HEK293 (cell line): ENCODE data around the gene GZMB.

Source experiments
- CTCF ChIA-PET: fragments of 350-600 bp; formaldehyde crosslinking; extraction: SDS; loops from one replicate; lab custom pipeline; 2021; ENCODE audit warnings: antibody characterized with exemption; lab: Yijun Ruan, JAX
- POLR2A ChIA-PET: fragments of 300-600 bp; formaldehyde crosslinking; extraction: SDS; loops from one replicate; lab custom pipeline; 2020; ENCODE audit warnings: antibody characterized with exemption, inconsistent platforms; lab: Yijun Ruan, JAX
- H3K27ac ChIP-seq: fragments of 200-500 bp; sonication (Bioruptor generic); 2 replicates; pipeline ENCODE4 v1.5.1; 2014; ENCODE audit warnings: low read depth, low read length, control low read depth, inconsistent platforms; ENCODE audit errors: extremely low read depth
- H3K36me3 ChIP-seq, 2 experiments: fragments of 200-500 bp in 1 of 2; sonication (Bioruptor generic) in 1 of 2; 1 replicate in 1 of 2; 2 replicates in 1 of 2; pipeline ENCODE4 v1.5.1; 2014 to 2017; ENCODE audit warnings: inconsistent platforms in 2 of 2, low read length in 2 of 2; ENCODE audit not compliant: control insufficient read depth in 2 of 2, insufficient read depth in 1 of 2
- H3K4me1 ChIP-seq: fragments of 200-500 bp; sonication (Bioruptor generic); 2 replicates; pipeline ENCODE4 v1.5.1; 2014; ENCODE audit warnings: mild to moderate bottlenecking, low read length, inconsistent platforms; ENCODE audit not compliant: control insufficient read depth, insufficient read depth
- H3K4me3 ChIP-seq: 2 replicates; pipeline ENCODE4 v1.5.1; 2011; ENCODE audit warnings: low read depth, mild to moderate bottlenecking, control low read depth, low read length, moderate library complexity
- H3K9me3 ChIP-seq: fragments of 200-500 bp; sonication (Bioruptor generic); 2 replicates; pipeline ENCODE4 v1.5.1; 2014; ENCODE audit warnings: low read depth, low read length, inconsistent platforms; ENCODE audit not compliant: control insufficient read depth, insufficient read depth
- BCL11A ChIP-seq: fragments of 450-650 bp; formaldehyde crosslinking; IDR thresholded peaks from 2 replicates; pipeline ENCODE4 v1.5.1; 2016; ENCODE audit warnings: low read depth, missing biosample characterization, missing genetic modification characterization
- EGR2 ChIP-seq: fragments of 450-650 bp; formaldehyde crosslinking; IDR thresholded peaks from 2 replicates; pipeline ENCODE4 v1.5.1; 2016; ENCODE audit warnings: low read depth, missing biosample characterization, missing genetic modification characterization
- GFI1B ChIP-seq: fragments of 450-650 bp; formaldehyde crosslinking; IDR thresholded peaks from 2 replicates; pipeline ENCODE4 v1.5.1; 2016; ENCODE audit warnings: missing biosample characterization, missing genetic modification characterization
- HOXC10 ChIP-seq: sonication (generic); formaldehyde crosslinking; IDR thresholded peaks from 2 replicates; pipeline ENCODE4 v1.8.1; 2023; ENCODE audit warnings: mild to moderate bottlenecking, missing genetic modification reagents
- HOXD13 ChIP-seq: sonication (generic); formaldehyde crosslinking; IDR thresholded peaks from 2 replicates; pipeline ENCODE4 v1.8.0; 2022; ENCODE audit warnings: missing genetic modification reagents, borderline replicate concordance
- IKZF3 ChIP-seq: fragments of 450-650 bp; IDR thresholded peaks from 2 replicates; pipeline ENCODE4 v1.5.0; 2018; ENCODE audit warnings: missing biosample characterization, mild to moderate bottlenecking, missing genetic modification characterization, moderate library complexity
- KLF10 ChIP-seq: fragments of 450-650 bp; IDR thresholded peaks from 2 replicates; pipeline ENCODE4 v1.5.1; 2018; ENCODE audit warnings: missing biosample characterization, mild to moderate bottlenecking, missing genetic modification characterization
- KLF8 ChIP-seq: fragments of 450-650 bp; formaldehyde crosslinking; IDR thresholded peaks from 2 replicates; pipeline ENCODE4 v1.5.1; 2016; ENCODE audit warnings: missing biosample characterization, missing genetic modification characterization
- SP2 ChIP-seq: fragments of 450-650 bp; formaldehyde crosslinking; IDR thresholded peaks from 2 replicates; pipeline ENCODE4 v1.5.1; 2016; ENCODE audit warnings: missing biosample characterization, missing genetic modification characterization
- SP7 ChIP-seq: fragments of 450-650 bp; formaldehyde crosslinking; IDR thresholded peaks from 2 replicates; pipeline ENCODE4 v1.5.1; 2016; ENCODE audit warnings: missing biosample characterization, missing genetic modification characterization
- YY1 ChIP-seq: fragments of 450-650 bp; formaldehyde crosslinking; IDR thresholded peaks from 2 replicates; pipeline ENCODE4 v1.5.1; 2018; ENCODE audit warnings: missing biosample characterization, missing genetic modification characterization
- ZFHX2 ChIP-seq: fragments of 450-650 bp; formaldehyde crosslinking; conservative IDR thresholded peaks from 2 replicates; pipeline ENCODE4 v1.5.1; 2016; ENCODE audit warnings: missing biosample characterization, missing genetic modification characterization
- ZFP3 ChIP-seq: fragments of 450-650 bp; formaldehyde crosslinking; IDR thresholded peaks from 2 replicates; pipeline ENCODE4 v1.5.1; 2016; ENCODE audit warnings: low read depth, missing biosample characterization, missing genetic modification characterization
- ZFP41 ChIP-seq: fragments of 450-650 bp; formaldehyde crosslinking; IDR thresholded peaks from 2 replicates; pipeline ENCODE4 v1.5.1; 2016; ENCODE audit warnings: missing biosample characterization, missing genetic modification characterization, borderline replicate concordance
- ZNF121 ChIP-seq: fragments of 450-650 bp; formaldehyde crosslinking; IDR thresholded peaks from 2 replicates; pipeline ENCODE4 v1.5.1; 2016; ENCODE audit warnings: missing biosample characterization, missing genetic modification characterization
- ZNF146 ChIP-seq: fragments of 450-650 bp; formaldehyde crosslinking; IDR thresholded peaks from 2 replicates; pipeline ENCODE4 v1.5.1; 2016; ENCODE audit warnings: missing biosample characterization, missing genetic modification characterization
- ZNF174 ChIP-seq: fragments of 450-650 bp; formaldehyde crosslinking; IDR thresholded peaks from 2 replicates; pipeline ENCODE4 v1.5.0; 2017; ENCODE audit warnings: missing biosample characterization, mild to moderate bottlenecking, missing genetic modification characterization
- ZNF24 ChIP-seq: fragments of 450-650 bp; formaldehyde crosslinking; IDR thresholded peaks from 2 replicates; pipeline ENCODE4 v1.5.1; 2016; ENCODE audit warnings: missing biosample characterization, missing genetic modification characterization
- ZNF354C ChIP-seq: fragments of 450-650 bp; formaldehyde crosslinking; IDR thresholded peaks from 2 replicates; pipeline ENCODE4 v1.5.1; 2016; ENCODE audit warnings: missing biosample characterization, missing genetic modification characterization, low read depth, borderline replicate concordance
- ZNF501 ChIP-seq: fragments of 450-650 bp; formaldehyde crosslinking; IDR thresholded peaks from 2 replicates; pipeline ENCODE4 v1.5.1; 2016; ENCODE audit warnings: missing biosample characterization, missing genetic modification characterization
- ZNF560 ChIP-seq: fragments of 450-650 bp; formaldehyde crosslinking; IDR thresholded peaks from 2 replicates; pipeline ENCODE4 v1.5.1; 2017; ENCODE audit warnings: missing biosample characterization, missing genetic modification characterization, borderline replicate concordance
- ZNF626 ChIP-seq: fragments of 450-650 bp; sonication (Bioruptor Pico); formaldehyde crosslinking; IDR thresholded peaks from 2 replicates; pipeline ENCODE4 v1.5.1; 2018; ENCODE audit warnings: missing biosample characterization, missing genetic modification characterization, inconsistent platforms
- ZNF658 ChIP-seq: fragments of 450-650 bp; formaldehyde crosslinking; IDR thresholded peaks from 2 replicates; pipeline ENCODE4; 2016; ENCODE audit warnings: missing biosample characterization, missing genetic modification characterization
- ZNF768 ChIP-seq: fragments of 450-650 bp; formaldehyde crosslinking; IDR thresholded peaks from 2 replicates; pipeline ENCODE4 v1.5.1; 2018; ENCODE audit warnings: missing biosample characterization, mild to moderate bottlenecking, missing genetic modification characterization
- ZNF792 ChIP-seq: fragments of 450-650 bp; formaldehyde crosslinking; IDR thresholded peaks from 2 replicates; pipeline ENCODE4 v1.5.1; 2016; ENCODE audit warnings: missing biosample characterization, missing genetic modification characterization
- ZXDB ChIP-seq: fragments of 450-650 bp; formaldehyde crosslinking; IDR thresholded peaks from 2 replicates; pipeline ENCODE4 v1.5.1; 2016; ENCODE audit warnings: missing biosample characterization, missing genetic modification characterization
- TF ChIP-seq, protein P1 (sequence below): fragments of 450-650 bp; formaldehyde crosslinking; IDR thresholded peaks from 2 replicates; pipeline ENCODE4 v1.5.1; 2016; ENCODE audit warnings: missing biosample characterization, missing genetic modification characterization
- TF ChIP-seq, protein P2 (sequence below): fragments of 450-650 bp; formaldehyde crosslinking; IDR thresholded peaks from 2 replicates; pipeline ENCODE4 v1.5.1; 2016; ENCODE audit warnings: missing biosample characterization, missing genetic modification characterization
- TF ChIP-seq, protein P3 (sequence below): fragments of 450-650 bp; formaldehyde crosslinking; IDR thresholded peaks from 2 replicates; pipeline ENCODE4 v1.5.1; 2016; ENCODE audit warnings: missing biosample characterization, missing genetic modification characterization

GZMB gene

DNA sequence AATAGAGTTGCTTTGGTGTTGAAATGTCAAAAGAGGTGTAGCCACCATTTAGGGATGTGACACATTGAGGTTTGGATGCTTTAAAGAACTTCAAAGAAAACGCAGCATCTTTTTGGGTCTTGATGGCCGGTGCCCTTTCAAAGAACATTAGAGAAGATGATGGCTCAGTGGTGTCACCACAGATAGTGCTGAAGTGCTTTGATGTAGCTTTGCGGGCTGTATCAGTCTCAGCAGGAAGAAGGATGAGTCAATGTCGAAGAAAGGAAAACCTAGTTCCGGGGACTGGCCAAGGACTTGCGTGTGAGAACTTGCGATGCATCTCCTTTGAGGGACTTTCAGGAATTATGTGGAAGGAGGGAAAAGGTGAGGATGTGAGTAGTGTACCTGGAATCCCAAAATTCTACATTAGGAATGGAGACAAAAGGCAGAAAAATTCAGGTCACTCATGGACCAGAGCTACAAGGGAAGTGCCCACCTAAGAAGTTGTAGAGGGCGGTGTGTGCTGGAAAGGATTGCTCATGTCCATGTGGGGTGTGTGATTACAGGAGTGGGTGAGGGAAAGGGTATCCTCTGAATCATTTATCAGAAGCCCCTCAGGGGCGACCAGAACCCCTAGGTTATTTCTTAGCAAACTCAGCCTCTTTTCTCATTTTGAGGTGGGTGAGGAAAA, 39.7 kb upstream of the GZMB start:
- no peaks in the 10 kb centered on the region for H3K36me3 ChIP-seq
- H3K27ac ChIP-seq, result no peak overlapping the region
- H3K4me3 ChIP-seq, result no peak overlapping the region
- H3K9me3 ChIP-seq, result no peaks in the 10 kb centered on the region
- TF ChIP-seq SP2 (tag by site-specific recombination) (no peak), ZNF768 (tag by site-specific recombination) (no peak), ZNF626 (tag by site-specific recombination) (no peak), ZNF658 (tag by site-specific recombination) (no peak), HOXD13 (CRISPR knock-in tag) (no peak), ZNF174 (tag by site-specific recombination) (no peak)
- POLR2A ChIA-PET, result no interaction called here
- no peaks in the 10 kb centered on the region for H3K4me1 ChIP-seq
- CTCF ChIA-PET, result interaction anchor here (0.6 kb wide), 2 partner anchors 864 to 1187 kb away, joined by 3 to 4 read pairs; no protein-coding TSS in a partner anchor

DNA sequence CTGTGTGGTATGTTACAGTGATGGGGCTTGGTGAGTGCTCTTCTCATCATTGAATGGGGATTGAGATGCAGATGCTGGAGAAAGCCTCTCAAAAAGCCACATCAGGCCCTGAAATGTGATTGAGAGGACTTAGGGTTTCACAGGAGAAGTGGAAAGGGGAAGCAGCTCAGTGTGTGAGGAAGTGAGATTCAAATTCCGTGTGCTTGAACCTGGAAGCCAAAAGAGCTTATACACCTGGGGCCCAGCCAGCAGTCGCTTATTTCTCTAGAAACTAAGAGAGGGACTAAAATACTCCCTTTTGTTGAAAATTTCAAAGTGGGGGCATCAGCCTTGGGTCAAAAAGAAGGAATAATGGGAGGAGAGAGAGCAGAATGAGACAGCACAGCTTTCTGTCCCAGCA, 39.1 kb upstream of the GZMB start:
- no peak overlapping the region for H3K27ac ChIP-seq
- CTCF ChIA-PET, result no interaction called here

DNA sequence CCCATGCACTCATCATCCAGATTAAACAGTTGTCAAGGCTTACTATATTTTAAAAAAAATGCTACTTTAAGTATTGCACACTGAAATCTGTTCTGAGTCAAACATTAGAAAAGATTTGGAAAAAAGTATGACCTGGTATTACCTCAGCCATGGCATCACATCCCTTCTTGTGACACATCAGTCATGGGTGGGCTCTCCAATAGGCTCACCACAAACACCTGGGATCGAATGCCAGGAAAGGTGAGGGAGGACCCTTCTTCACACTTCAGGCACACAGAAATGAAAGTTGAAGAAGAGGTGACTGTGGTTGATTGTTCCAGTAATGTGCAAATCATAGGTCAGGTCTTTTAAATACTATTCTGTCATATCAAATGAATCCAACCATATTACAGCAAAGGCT, 36.6 kb upstream of the GZMB start:
- Histone ChIP-seq H3K4me3 (no peak overlapping the region), H3K9me3 (no peaks in the 10 kb centered on the region), H3K27ac (no peak overlapping the region), H3K36me3 (no peaks in the 10 kb centered on the region), H3K4me1 (no peaks in the 10 kb centered on the region)
- ChIA-PET CTCF (no interaction called here), POLR2A (no interaction called here)
- TF ChIP-seq, protein P1, sequence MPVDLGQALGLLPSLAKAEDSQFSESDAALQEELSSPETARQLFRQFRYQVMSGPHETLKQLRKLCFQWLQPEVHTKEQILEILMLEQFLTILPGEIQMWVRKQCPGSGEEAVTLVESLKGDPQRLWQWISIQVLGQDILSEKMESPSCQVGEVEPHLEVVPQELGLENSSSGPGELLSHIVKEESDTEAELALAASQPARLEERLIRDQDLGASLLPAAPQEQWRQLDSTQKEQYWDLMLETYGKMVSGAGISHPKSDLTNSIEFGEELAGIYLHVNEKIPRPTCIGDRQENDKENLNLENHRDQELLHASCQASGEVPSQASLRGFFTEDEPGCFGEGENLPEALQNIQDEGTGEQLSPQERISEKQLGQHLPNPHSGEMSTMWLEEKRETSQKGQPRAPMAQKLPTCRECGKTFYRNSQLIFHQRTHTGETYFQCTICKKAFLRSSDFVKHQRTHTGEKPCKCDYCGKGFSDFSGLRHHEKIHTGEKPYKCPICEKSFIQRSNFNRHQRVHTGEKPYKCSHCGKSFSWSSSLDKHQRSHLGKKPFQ (tag by site-specific recombination), result no peak
- TF ChIP-seq ZNF121 (no peak), ZFP3 (tag by site-specific recombination) (no peak), ZXDB (tag by site-specific recombination) (no peak), ZNF501 (tag by site-specific recombination) (no peak), YY1 (no peak)
- TF ChIP-seq, protein P2, sequence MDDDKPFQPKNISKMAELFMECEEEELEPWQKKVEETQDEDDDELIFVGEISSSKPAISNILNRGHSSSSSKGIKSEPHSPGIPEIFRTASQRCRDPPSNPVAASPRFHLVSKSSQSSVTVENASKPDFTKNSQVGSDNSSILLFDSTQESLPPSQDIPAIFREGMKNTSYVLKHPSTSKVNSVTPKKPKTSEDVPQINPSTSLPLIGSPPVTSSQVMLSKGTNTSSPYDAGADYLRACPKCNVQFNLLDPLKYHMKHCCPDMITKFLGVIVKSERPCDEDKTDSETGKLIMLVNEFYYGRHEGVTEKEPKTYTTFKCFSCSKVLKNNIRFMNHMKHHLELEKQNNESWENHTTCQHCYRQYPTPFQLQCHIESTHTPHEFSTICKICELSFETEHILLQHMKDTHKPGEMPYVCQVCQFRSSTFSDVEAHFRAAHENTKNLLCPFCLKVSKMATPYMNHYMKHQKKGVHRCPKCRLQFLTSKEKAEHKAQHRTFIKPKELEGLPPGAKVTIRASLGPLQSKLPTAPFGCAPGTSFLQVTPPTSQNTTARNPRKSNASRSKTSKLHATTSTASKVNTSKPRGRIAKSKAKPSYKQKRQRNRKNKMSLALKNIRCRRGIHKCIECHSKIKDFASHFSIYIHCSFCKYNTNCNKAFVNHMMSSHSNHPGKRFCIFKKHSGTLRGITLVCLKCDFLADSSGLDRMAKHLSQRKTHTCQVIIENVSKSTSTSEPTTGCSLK (tag by site-specific recombination), result no peak

More for the DNA sequence above, 39.1 kb upstream of the GZMB start:
- POLR2A ChIA-PET, result no interaction called here
- TF ChIP-seq ZFP41 (tag by site-specific recombination) (no peak), ZNF354C (tag by site-specific recombination) (no peak), ZFP3 (tag by site-specific recombination) (no peak), SP7 (no peak), ZNF146 (tag by site-specific recombination) (no peak), YY1 (no peak), IKZF3 (tag by site-specific recombination) (no peak), EGR2 (no peak), ZNF792 (tag by site-specific recombination) (no peak), HOXC10 (CRISPR knock-in tag) (no peak), BCL11A (tag by site-specific recombination) (no peak), ZFHX2 (tag by site-specific recombination) (no peak), ZNF560 (tag by site-specific recombination) (no peak), GFI1B (tag by site-specific recombination) (no peak), KLF8 (tag by site-specific recombination) (no peak), ZNF24 (tag by site-specific recombination) (no peak), KLF10 (tag by site-specific recombination) (no peak)
- TF ChIP-seq, protein P1 (tag by site-specific recombination), result no peak
- TF ChIP-seq, protein P3, sequence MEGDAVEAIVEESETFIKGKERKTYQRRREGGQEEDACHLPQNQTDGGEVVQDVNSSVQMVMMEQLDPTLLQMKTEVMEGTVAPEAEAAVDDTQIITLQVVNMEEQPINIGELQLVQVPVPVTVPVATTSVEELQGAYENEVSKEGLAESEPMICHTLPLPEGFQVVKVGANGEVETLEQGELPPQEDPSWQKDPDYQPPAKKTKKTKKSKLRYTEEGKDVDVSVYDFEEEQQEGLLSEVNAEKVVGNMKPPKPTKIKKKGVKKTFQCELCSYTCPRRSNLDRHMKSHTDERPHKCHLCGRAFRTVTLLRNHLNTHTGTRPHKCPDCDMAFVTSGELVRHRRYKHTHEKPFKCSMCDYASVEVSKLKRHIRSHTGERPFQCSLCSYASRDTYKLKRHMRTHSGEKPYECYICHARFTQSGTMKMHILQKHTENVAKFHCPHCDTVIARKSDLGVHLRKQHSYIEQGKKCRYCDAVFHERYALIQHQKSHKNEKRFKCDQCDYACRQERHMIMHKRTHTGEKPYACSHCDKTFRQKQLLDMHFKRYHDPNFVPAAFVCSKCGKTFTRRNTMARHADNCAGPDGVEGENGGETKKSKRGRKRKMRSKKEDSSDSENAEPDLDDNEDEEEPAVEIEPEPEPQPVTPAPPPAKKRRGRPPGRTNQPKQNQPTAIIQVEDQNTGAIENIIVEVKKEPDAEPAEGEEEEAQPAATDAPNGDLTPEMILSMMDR, result no peak
- no peaks in the 10 kb centered on the region for H3K4me1 ChIP-seq
- no peak overlapping the region for H3K4me3 ChIP-seq
- H3K36me3 ChIP-seq, result no peaks in the 10 kb centered on the region
- H3K9me3 ChIP-seq, result no peaks in the 10 kb centered on the region
